Astrocyte (in vitro differentiated cells and primary cell): Measurements from ENCODE around the gene GPR156. TPM values are rescaled to one million over a fixed set of nuclear protein-coding genes. Genes with fewer than 3 reads are reported as not detected.

ENCODE experiments used
- DNase-seq: peaks from one replicate; pipeline ENCODE4 v3.0.0-alpha.2; 2010; ENCODE audit warnings: low read depth
- FAIRE-seq: peaks from 2 replicates; lab custom pipeline; 2011; peaks lifted over from hg19 to GRCh38; lab: Jason Lieb, UNC
- H2AFZ ChIP-seq: 2 replicates; pipeline ENCODE4 v1.6.0; 2012; ENCODE audit warnings: low read depth, low read length, inconsistent platforms
- H3K27ac ChIP-seq: 2 replicates; pipeline ENCODE4 v1.5.1; 2011; ENCODE audit warnings: low read depth, low read length, inconsistent platforms
- H3K27me3 ChIP-seq: 2 replicates; pipeline ENCODE4 v1.6.0; 2011; ENCODE audit warnings: low read length, inconsistent platforms; ENCODE audit not compliant: insufficient read depth
- H3K36me3 ChIP-seq: 2 replicates; pipeline ENCODE4 v1.5.1; 2011; ENCODE audit warnings: low read length, inconsistent platforms; ENCODE audit not compliant: insufficient read depth
- H3K4me1 ChIP-seq: 2 replicates; pipeline ENCODE4 v1.5.1; 2011; ENCODE audit warnings: low read length, inconsistent platforms; ENCODE audit not compliant: insufficient read depth
- H3K4me2 ChIP-seq: 2 replicates; pipeline ENCODE4 v1.6.0; 2012; ENCODE audit warnings: low read length, inconsistent platforms
- H3K4me3 ChIP-seq: 2 replicates; pipeline ENCODE4 v1.5.1; 2011; ENCODE audit warnings: low read depth, mild to moderate bottlenecking, low read length, inconsistent platforms; ENCODE audit not compliant: insufficient read depth
- H3K79me2 ChIP-seq: 2 replicates; pipeline ENCODE4 v1.6.0; 2012; ENCODE audit warnings: mild to moderate bottlenecking, low read length, inconsistent platforms; ENCODE audit not compliant: insufficient read depth
- H3K9ac ChIP-seq: 2 replicates; pipeline ENCODE4 v1.6.0; 2012; ENCODE audit warnings: mild to moderate bottlenecking, low read length, inconsistent platforms
- H3K9me3 ChIP-seq: 2 replicates; pipeline ENCODE4 v1.5.1; 2012; ENCODE audit warnings: low read depth, mild to moderate bottlenecking, low read length, inconsistent platforms; ENCODE audit not compliant: insufficient read depth
- H4K20me1 ChIP-seq: 2 replicates; pipeline ENCODE4 v1.6.0; 2012; ENCODE audit warnings: low read length, inconsistent platforms; ENCODE audit not compliant: insufficient read depth
- H3K27ac Mint-ChIP-seq: one replicate; pipeline ENCODE4 v1.8.0; 2021; ENCODE audit warnings: mild to moderate bottlenecking, mixed read lengths; ENCODE audit not compliant: unreplicated experiment
- H3K27me3 Mint-ChIP-seq: one replicate; pipeline ENCODE4 v1.8.0; 2021; ENCODE audit warnings: low read depth, mixed read lengths; ENCODE audit not compliant: unreplicated experiment
- H3K36me3 Mint-ChIP-seq: one replicate; pipeline ENCODE4 v1.8.0; 2021; ENCODE audit warnings: low read depth, mixed read lengths; ENCODE audit not compliant: unreplicated experiment
- H3K4me1 Mint-ChIP-seq: one replicate; pipeline ENCODE4 v1.8.0; 2021; ENCODE audit warnings: low read depth, mixed read lengths; ENCODE audit not compliant: unreplicated experiment
- H3K4me3 Mint-ChIP-seq: one replicate; pipeline ENCODE4 v1.8.0; 2021; ENCODE audit warnings: mild to moderate bottlenecking, moderate library complexity, mixed read lengths; ENCODE audit not compliant: unreplicated experiment
- H3K9me3 Mint-ChIP-seq: one replicate; pipeline ENCODE4 v1.8.0; 2021; ENCODE audit warnings: mild to moderate bottlenecking, mixed read lengths; ENCODE audit not compliant: unreplicated experiment
- EZH2 ChIP-seq: IDR thresholded peaks from 2 replicates; pipeline ENCODE4 v1.6.1; 2012; ENCODE audit warnings: mild to moderate bottlenecking, low read length, inconsistent platforms; ENCODE audit not compliant: insufficient read depth
- total RNA-seq: library from RNA; stranded (reverse); gene quantifications from 2 replicates; pipeline ENCODE4 v1.2.1, GENCODE V29; 2021
- TF ChIP-seq, protein P1 (sequence below): IDR thresholded peaks from 2 replicates; pipeline ENCODE4 v1.5.1; 2011; ENCODE audit warnings: low read depth, mild to moderate bottlenecking, inconsistent platforms, low read length, moderate library complexity; ENCODE audit not compliant: insufficient read depth

Gene GPR156
- total RNA-seq, 1 donor from 2014 or later: 0.39 TPM

DNA sequence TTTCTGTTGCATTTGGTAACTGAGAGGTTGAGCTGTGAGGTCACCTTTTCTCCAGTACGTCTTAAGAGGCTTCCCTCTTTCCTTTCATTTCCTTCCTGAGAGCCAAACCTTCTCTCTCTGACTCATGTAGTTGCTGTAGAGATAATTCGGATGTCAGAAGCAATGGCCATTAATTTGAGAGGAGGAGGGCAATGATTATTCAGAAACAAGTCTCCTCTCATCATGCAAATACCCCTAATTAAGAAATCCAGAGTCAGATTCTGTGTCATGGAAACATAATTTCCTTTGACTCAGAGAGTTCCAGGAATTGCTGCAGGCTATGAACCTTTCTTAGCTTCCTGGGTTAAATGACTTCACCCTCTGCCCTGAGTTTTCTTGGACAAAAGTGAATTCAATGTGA is 131.7 kb downstream of the GPR156 start:
- no peak overlapping the region for H3K27ac ChIP-seq
- FAIRE-seq (peak; percentile 58), DNase-seq (peak; percentile 77)
- H3K4me3 ChIP-seq: no peak overlapping the region
- H4K20me1 ChIP-seq: no peaks in the 10 kb centered on the region
- Mint-ChIP-seq H3K4me1 (peaks cover 5% of the 10 kb centered on the region), H3K27ac (peak overlapping the region; percentile 88), H3K27me3 (no peaks in the 10 kb centered on the region), H3K36me3 (peaks cover 2% of the 10 kb centered on the region), H3K4me3 (no peak overlapping the region), H3K9me3 (peaks cover 26% of the 10 kb centered on the region)
- H3K9ac ChIP-seq: no peak overlapping the region
- no peaks in the 10 kb centered on the region for H3K27me3 ChIP-seq
- no peaks in the 10 kb centered on the region for H3K79me2 ChIP-seq
- no peaks in the 10 kb centered on the region for H3K36me3 ChIP-seq
- peak overlapping the region; percentile 65 for H2AFZ ChIP-seq
- peaks cover 7% of the 10 kb centered on the region for H3K4me1 ChIP-seq
- TF ChIP-seq, protein P1, sequence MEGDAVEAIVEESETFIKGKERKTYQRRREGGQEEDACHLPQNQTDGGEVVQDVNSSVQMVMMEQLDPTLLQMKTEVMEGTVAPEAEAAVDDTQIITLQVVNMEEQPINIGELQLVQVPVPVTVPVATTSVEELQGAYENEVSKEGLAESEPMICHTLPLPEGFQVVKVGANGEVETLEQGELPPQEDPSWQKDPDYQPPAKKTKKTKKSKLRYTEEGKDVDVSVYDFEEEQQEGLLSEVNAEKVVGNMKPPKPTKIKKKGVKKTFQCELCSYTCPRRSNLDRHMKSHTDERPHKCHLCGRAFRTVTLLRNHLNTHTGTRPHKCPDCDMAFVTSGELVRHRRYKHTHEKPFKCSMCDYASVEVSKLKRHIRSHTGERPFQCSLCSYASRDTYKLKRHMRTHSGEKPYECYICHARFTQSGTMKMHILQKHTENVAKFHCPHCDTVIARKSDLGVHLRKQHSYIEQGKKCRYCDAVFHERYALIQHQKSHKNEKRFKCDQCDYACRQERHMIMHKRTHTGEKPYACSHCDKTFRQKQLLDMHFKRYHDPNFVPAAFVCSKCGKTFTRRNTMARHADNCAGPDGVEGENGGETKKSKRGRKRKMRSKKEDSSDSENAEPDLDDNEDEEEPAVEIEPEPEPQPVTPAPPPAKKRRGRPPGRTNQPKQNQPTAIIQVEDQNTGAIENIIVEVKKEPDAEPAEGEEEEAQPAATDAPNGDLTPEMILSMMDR: no peak
- no peak for TF ChIP-seq EZH2
- H3K9me3 ChIP-seq: peaks cover 2% of the 10 kb centered on the region
- peak overlapping the region; percentile 51 for H3K4me2 ChIP-seq

DNA sequence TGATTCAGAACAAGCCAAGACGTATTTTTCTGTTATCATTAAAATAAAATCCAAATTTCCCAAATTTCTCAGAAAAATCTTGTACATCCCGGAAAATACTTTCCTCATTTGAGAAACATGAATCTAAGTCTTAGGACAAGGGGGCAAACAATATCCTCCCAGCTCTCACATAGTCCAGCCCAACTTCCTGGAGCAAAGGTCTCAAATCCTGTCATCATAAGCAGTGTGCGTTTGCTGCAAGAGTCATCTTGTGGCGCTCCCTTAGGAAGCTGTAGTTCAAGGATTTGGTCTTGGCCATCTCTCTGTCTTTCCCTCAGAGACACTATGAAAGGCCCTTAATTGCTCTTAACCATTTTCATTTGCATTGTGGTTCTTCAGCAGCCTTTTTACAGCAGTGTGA is 133.2 kb downstream of the GPR156 start:
- H3K79me2 ChIP-seq: no peaks in the 10 kb centered on the region
- H3K27me3 Mint-ChIP-seq: no peaks in the 10 kb centered on the region

More for the DNA sequence above, 133.2 kb downstream of the GPR156 start:
- Histone ChIP-seq H4K20me1 (no peaks in the 10 kb centered on the region), H3K4me1 (peaks cover 7% of the 10 kb centered on the region), H3K9me3 (peaks cover 2% of the 10 kb centered on the region), H3K27ac (no peak overlapping the region), H3K4me2 (no peak overlapping the region), H3K4me3 (no peak overlapping the region), H3K36me3 (no peaks in the 10 kb centered on the region), H3K9ac (no peak overlapping the region), H2AFZ (no peak overlapping the region), H3K27me3 (no peaks in the 10 kb centered on the region)
- DNase-seq (no peak), FAIRE-seq (no peak)
- TF ChIP-seq EZH2: no peak
- TF ChIP-seq, protein P1: no peak
- Mint-ChIP-seq H3K36me3 (peaks cover 2% of the 10 kb centered on the region), H3K4me1 (peaks cover 5% of the 10 kb centered on the region), H3K4me3 (no peak overlapping the region), H3K27ac (no peak overlapping the region), H3K9me3 (peaks cover 24% of the 10 kb centered on the region)
